GM12873 (cell line): ENCODE data around the gene UGT1A4.
A peak's percentile ranks its signal among the peaks of the same experiment; 100 is the strongest.

Experiments
- CTCF ChIP-seq: IDR thresholded peaks from 2 replicates; pipeline ENCODE4 v1.5.1; 2012; ENCODE audit warnings: low read depth, mild to moderate bottlenecking, moderate library complexity, low read length, control low read depth; ENCODE audit not compliant: insufficient read depth; ENCODE audit errors: missing control alignments

UGT1A4 gene

GRCh38 chr2:233700028-233700635 is 18.4 kb upstream of the UGT1A4 start:
- TF ChIP-seq CTCF = no peak

- no peak for TF ChIP-seq CTCF
These were observed 16.3 kb upstream of the UGT1A4 start for GRCh38 chr2:233702238-233702637.

GRCh38 chr2:233705911-233706506 is 12.5 kb upstream of the UGT1A4 start:
- no peak for TF ChIP-seq CTCF

GRCh38 chr2:233706720-233707119 is 11.8 kb upstream of the UGT1A4 start:
- TF ChIP-seq CTCF = no peak

GRCh38 chr2:233707940-233708644 is 10.4 kb upstream of the UGT1A4 start:
- no peak for TF ChIP-seq CTCF

- TF ChIP-seq CTCF = no peak
These were observed 9.6 kb upstream of the UGT1A4 start for GRCh38 chr2:233708942-233709341.

- TF ChIP-seq CTCF = peak; percentile 92
These were observed 7.1 kb upstream of the UGT1A4 start for GRCh38 chr2:233711312-233712008.
